Measurements from ENCODE around the gene FRS2.

Gene FRS2

GRCh38 chr12:69527506-69528272 lies 57.5 kb downstream of the FRS2 start:
- DNase-seq (ENCODE audit: low read depth in 2 of 2): no peak

- no peak for DNase-seq (ENCODE audit: low read depth in 2 of 2)
Measured at GRCh38 chr12:69529021-69529420, 58.8 kb downstream of the FRS2 start.

- DNase-seq (ENCODE audit: low read depth in 2 of 2): no peak
Measured at GRCh38 chr12:69533844-69534243, 63.7 kb downstream of the FRS2 start.

GRCh38 chr12:69534389-69534822 lies 64.2 kb downstream of the FRS2 start:
- no peak for DNase-seq (ENCODE audit: low read depth in 2 of 2)

- no peak for DNase-seq (ENCODE audit: low read depth in 2 of 2)
Measured at GRCh38 chr12:69540987-69541386, 70.8 kb downstream of the FRS2 start.

- DNase-seq (ENCODE audit: low read depth in 2 of 2): no peak
Measured at GRCh38 chr12:69544087-69544486, 73.9 kb downstream of the FRS2 start.

- DNase-seq (ENCODE audit: low read depth in 2 of 2): no peak
Measured at GRCh38 chr12:69545081-69545480, 74.9 kb downstream of the FRS2 start.

GRCh38 chr12:69546693-69547438 lies 76.7 kb downstream of the FRS2 start:
- DNase-seq (ENCODE audit: low read depth in 2 of 2): no peak

- DNase-seq (ENCODE audit: low read depth in 2 of 2): no peak
Measured at GRCh38 chr12:69548687-69549086, 78.5 kb downstream of the FRS2 start.

- no peak for DNase-seq (ENCODE audit: low read depth in 2 of 2)
Measured at GRCh38 chr12:69550569-69551350, 80.6 kb downstream of the FRS2 start.

- no peak for DNase-seq (ENCODE audit: low read depth in 2 of 2)
Measured at GRCh38 chr12:69553628-69554248, 83.5 kb downstream of the FRS2 start.

- DNase-seq (ENCODE audit: low read depth in 2 of 2): no peak
Measured at GRCh38 chr12:69555461-69555860, 85.3 kb downstream of the FRS2 start.

- DNase-seq (ENCODE audit: low read depth in 2 of 2): no peak
Measured at GRCh38 chr12:69556383-69556782, 86.2 kb downstream of the FRS2 start.

GRCh38 chr12:69563166-69563762 lies 93.1 kb downstream of the FRS2 start:
- no peak for DNase-seq (ENCODE audit: low read depth in 2 of 2)

- no peak for DNase-seq (ENCODE audit: low read depth in 2 of 2)
Measured at GRCh38 chr12:69566603-69567002, 96.4 kb downstream of the FRS2 start.

- DNase-seq (ENCODE audit: low read depth in 2 of 2): no peak
Measured at GRCh38 chr12:69569236-69569635, 99.0 kb downstream of the FRS2 start.

- no peak for DNase-seq (ENCODE audit: low read depth in 2 of 2)
Measured at GRCh38 chr12:69570000-69570516, 99.9 kb downstream of the FRS2 start.

GRCh38 chr12:69570545-69571399 lies 100.6 kb downstream of the FRS2 start:
- peak; percentile 14 to 23 for DNase-seq (ENCODE audit: low read depth in 2 of 2)

GRCh38 chr12:69575346-69575745 lies 105.2 kb downstream of the FRS2 start:
- no peak for DNase-seq (ENCODE audit: low read depth in 2 of 2)

GRCh38 chr12:69578283-69578682 lies 108.1 kb downstream of the FRS2 start:
- DNase-seq (ENCODE audit: low read depth in 2 of 2): no peak

All from stimulated activated CD4-positive, alpha-beta T cell treated with anti-CD3 and anti-CD28 coated beads, Interleukin-1b, Interleukin-23, amount 100 ng/mL, for 1 hour (primary cell).